ENCODE measurements around the gene SEMA5B. TPM values are rescaled to one million over a fixed set of nuclear protein-coding genes. Genes with fewer than 3 reads are reported as not detected.

The SEMA5B gene
- total RNA-seq, 1 donor from 2014 or later = 68.8 TPM

- TF ChIP-seq CTCF (IDR thresholded peaks at IDR 0.05) = no peak
- Mint-ChIP-seq H3K9me3 (ENCODE audit: low read depth) (no peaks in the 10 kb centered on the region), H3K27me3 (ENCODE audit: low read depth) (peaks cover 15% of the 10 kb centered on the region), H3K4me3 (ENCODE audit: unreplicated experiment) (no peak overlapping the region), H3K4me1 (ENCODE audit: low read depth) (no peaks in the 10 kb centered on the region), H3K27ac (ENCODE audit: unreplicated experiment) (no peak overlapping the region), H3K36me3 (ENCODE audit: low read depth) (peaks cover 16% of the 10 kb centered on the region)
- DNase-seq (ENCODE audit: low spot score) = no peak
These were observed 111.0 kb downstream of the SEMA5B start for GRCh38 chr3:122916580-122916979.

GRCh38 chr3:122916084-122916483 is 111.5 kb downstream of the SEMA5B start:
- no peak overlapping the region for H3K27ac Mint-ChIP-seq (ENCODE audit: unreplicated experiment)
- no peaks in the 10 kb centered on the region for H3K9me3 Mint-ChIP-seq (ENCODE audit: low read depth)
- TF ChIP-seq CTCF (IDR thresholded peaks at IDR 0.05) = no peak
- peaks cover 18% of the 10 kb centered on the region for H3K36me3 Mint-ChIP-seq (ENCODE audit: low read depth)
- H3K4me1 Mint-ChIP-seq (ENCODE audit: low read depth) = no peaks in the 10 kb centered on the region
- DNase-seq (ENCODE audit: low spot score) = no peak
- no peak overlapping the region for H3K4me3 Mint-ChIP-seq (ENCODE audit: unreplicated experiment)
- H3K27me3 Mint-ChIP-seq (ENCODE audit: low read depth) = peaks cover 11% of the 10 kb centered on the region

- no peak overlapping the region for H3K27ac Mint-ChIP-seq (ENCODE audit: unreplicated experiment)
- no peak for DNase-seq (ENCODE audit: low spot score)
- no peaks in the 10 kb centered on the region for H3K9me3 Mint-ChIP-seq (ENCODE audit: low read depth)
- peaks cover 21% of the 10 kb centered on the region for H3K36me3 Mint-ChIP-seq (ENCODE audit: low read depth)
- peaks cover 7% of the 10 kb centered on the region for H3K27me3 Mint-ChIP-seq (ENCODE audit: low read depth)
- H3K4me3 Mint-ChIP-seq (ENCODE audit: unreplicated experiment) = no peak overlapping the region
- TF ChIP-seq CTCF (IDR thresholded peaks at IDR 0.05) = no peak
- no peaks in the 10 kb centered on the region for H3K4me1 Mint-ChIP-seq (ENCODE audit: low read depth)
These were observed 112.1 kb downstream of the SEMA5B start for GRCh38 chr3:122915300-122916055.

- H3K36me3 Mint-ChIP-seq (ENCODE audit: low read depth) = peaks cover 24% of the 10 kb centered on the region
- no peaks in the 10 kb centered on the region for H3K9me3 Mint-ChIP-seq (ENCODE audit: low read depth)
- no peak for TF ChIP-seq CTCF (IDR thresholded peaks at IDR 0.05)
- H3K27me3 Mint-ChIP-seq (ENCODE audit: low read depth) = peaks cover 3% of the 10 kb centered on the region
- H3K4me1 Mint-ChIP-seq (ENCODE audit: low read depth) = no peaks in the 10 kb centered on the region
- H3K27ac Mint-ChIP-seq (ENCODE audit: unreplicated experiment) = no peak overlapping the region
- H3K4me3 Mint-ChIP-seq (ENCODE audit: unreplicated experiment) = no peak overlapping the region
- DNase-seq (ENCODE audit: low spot score) = no peak
These were observed 113.9 kb downstream of the SEMA5B start for GRCh38 chr3:122913539-122914100.

- H3K27ac Mint-ChIP-seq (ENCODE audit: unreplicated experiment) = no peak overlapping the region
- H3K27me3 Mint-ChIP-seq (ENCODE audit: low read depth) = peaks cover 3% of the 10 kb centered on the region
- H3K36me3 Mint-ChIP-seq (ENCODE audit: low read depth) = peaks cover 24% of the 10 kb centered on the region
These were observed 114.6 kb downstream of the SEMA5B start for GRCh38 chr3:122912772-122913538.

More at GRCh38 chr3:122912772-122913538, 114.6 kb downstream of the SEMA5B start:
- Mint-ChIP-seq H3K4me1 (ENCODE audit: low read depth) (no peaks in the 10 kb centered on the region), H3K4me3 (ENCODE audit: unreplicated experiment) (no peak overlapping the region), H3K9me3 (ENCODE audit: low read depth) (no peaks in the 10 kb centered on the region)
- TF ChIP-seq CTCF (IDR thresholded peaks at IDR 0.05) = no peak
- no peak for DNase-seq (ENCODE audit: low spot score)
